HG03060 (cell line): ENCODE measurements around the gene GLIS2.
A peak's percentile ranks its signal among the peaks of the same experiment; 100 is the strongest.

Experiments
- ATAC-seq: cut with Tn5 transposase; IDR thresholded peaks from one replicate; pipeline ENCODE4 v1.9.1; 2021; ENCODE audit warnings: low read depth, moderate number of reproducible peaks; ENCODE audit not compliant: unreplicated experiment

GLIS2 gene

GRCh38 chr16:4295581-4295980 is 20.3 kb upstream of the GLIS2 start:
- no peak for ATAC-seq

DNA sequence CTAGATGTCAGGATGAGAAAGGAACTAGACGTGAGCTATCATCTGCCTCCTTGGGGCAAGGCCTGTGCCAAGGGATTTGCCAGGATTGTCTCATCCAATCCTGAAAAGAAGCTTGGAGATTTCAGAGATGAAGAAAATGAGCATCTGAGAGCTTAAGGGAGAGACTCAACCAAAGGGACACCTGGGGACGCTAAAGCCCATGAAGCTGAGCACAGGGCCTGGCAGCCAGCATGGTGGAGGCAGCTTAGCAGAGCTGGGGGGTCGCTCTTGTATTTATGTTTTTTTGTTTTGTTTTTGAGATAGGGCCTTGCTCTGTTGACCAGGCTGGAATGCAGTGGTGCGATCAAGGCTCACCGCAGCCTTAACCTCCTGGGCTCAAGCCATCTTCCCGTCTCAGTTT is 18.4 kb upstream of the GLIS2 start:
- no peak for ATAC-seq

DNA sequence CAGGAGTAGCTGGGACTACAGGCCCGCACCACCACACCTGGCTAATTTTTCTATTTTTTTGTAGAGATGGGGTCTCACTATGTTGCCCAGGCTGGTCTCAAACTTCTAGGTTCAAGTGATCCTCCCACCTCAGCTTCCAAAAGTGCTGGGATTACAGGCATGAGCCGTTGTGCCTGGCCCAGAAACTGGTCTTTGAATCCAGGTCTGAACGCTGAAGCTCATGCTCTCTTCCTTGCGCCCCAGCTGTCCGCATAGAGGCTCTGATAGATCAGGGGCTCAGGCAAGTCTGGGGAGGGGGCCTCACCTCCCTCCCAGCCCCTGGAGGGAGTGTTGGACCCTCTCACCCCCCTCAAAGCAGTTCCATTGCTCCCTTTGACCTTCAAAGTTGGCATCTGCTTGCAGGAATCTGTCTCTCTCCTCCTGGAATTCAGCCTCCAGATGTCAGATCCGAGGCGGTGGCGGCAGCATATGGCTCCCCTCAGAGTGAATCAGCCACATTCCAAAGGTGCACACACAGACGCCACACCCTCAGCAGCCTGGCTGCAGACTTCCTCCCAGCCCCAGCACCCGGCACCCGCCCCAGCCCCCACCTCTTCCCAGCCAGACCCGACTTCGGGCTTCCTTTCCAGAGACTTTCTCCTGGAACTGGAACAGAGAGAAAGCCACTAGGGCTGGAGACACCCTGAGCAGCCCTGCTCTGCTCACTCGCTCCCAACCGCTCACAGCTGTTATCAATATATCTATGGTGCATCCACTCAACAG is 16.9 kb upstream of the GLIS2 start:
- ATAC-seq, result no peak

- ATAC-seq, result no peak
Observed at GRCh38 chr16:4301177-4301576, 14.7 kb upstream of the GLIS2 start.

GRCh38 chr16:4301968-4302367 is 13.9 kb upstream of the GLIS2 start:
- no peak for ATAC-seq

- no peak for ATAC-seq
Observed at GRCh38 chr16:4303973-4304372, 11.9 kb upstream of the GLIS2 start.

DNA sequence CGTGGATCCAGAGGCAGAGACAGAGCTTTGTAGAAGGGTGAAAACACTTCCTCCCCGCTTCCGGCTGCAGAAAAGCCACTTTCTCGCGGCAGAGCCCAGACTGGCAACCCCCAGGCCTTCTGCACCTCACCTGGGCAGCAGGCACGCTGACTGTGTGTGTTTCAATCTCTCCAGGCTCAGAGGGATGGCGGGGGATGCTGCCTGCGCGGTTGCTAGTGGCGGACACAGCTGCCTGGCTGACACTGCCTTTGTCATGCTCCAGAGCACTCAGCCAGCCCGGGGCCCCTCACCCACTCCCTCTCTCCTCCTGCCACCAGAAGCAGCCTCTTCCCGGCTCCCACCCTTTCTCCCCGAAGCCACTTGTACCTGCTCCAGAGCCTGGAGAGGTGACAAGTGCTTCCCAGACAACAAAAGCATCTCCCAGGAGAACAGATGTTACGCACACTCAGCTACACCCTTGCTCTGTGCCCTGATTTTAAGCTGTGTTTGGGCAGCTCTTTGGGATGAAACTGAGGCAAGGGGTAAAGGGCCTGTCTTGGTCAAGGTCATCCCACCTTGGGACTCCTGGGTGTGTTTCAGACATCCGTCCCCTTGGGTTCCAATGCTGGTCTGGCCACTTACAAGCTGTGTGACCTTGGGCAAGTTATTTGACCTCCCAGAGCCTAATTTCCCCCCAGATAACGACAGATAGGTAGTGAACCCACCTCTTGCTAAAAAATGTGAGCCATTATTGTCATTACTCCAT is 9.2 kb upstream of the GLIS2 start:
- ATAC-seq, result no peak

DNA sequence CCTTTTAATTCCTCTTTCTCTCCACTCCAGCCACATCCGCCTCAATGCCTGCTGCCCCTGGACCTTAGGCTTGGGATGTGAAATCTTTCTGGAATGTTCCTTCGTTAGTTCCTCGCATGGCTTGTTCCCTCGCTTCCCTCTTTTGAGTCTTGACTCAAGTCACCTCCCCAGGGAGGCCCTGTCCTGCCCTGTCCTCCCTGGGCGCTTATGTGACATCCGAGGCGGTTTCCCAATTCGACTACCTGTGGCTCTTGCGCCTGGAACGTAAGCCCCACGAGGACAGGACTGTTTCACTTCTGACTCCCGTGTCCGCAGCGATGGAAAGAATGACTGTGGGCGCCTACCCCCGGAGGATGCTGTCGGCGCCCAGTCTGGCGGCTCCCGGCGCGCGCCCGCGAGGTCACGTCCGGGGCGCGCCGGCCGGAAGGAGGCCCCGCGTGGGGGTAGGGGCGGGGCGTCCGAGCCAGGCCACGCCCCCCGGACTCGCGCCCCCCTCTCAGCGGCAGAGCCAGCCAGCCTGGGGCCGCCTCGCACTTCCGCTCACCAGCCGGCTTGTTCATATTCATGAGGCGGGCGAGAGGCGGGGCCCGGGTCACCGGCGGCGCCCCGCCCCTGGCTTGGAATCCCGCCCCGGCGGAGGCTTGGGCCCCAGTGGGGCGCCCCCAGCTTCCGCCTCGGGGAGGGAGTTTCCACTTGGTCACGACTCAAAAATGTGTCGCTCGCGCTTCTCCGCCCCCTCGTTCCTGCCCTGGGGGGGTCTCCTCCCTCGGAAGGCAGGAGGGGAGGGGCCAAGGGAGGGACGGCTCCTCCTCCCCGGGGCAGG is 8.4 kb upstream of the GLIS2 start:
- peak; percentile 72 for ATAC-seq

- ATAC-seq, result no peak
Observed at GRCh38 chr16:4309102-4309832, 6.6 kb upstream of the GLIS2 start.

DNA sequence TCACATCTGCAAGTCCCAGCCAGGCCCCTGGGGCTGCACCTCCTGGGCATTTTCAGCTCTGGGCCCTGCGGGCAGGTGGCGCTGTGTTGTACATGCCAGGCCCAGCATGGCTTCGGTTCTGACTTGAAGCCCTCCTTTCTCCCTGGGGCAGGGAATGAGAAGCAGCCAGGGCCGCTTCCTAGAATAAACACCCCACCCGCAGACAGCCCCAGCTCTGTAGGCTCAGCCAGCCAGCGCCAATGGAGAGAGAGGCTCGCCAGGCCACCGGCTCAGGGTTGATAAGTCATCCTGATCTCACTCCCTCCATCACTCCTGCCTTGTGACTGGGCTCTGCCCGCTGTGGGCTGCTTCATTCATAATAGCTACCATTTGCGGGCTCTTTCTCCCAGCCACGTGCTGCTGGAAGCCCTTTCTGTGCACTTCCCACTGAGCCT is 6.0 kb upstream of the GLIS2 start:
- no peak for ATAC-seq

GRCh38 chr16:4313563-4314531 is 2.0 kb upstream of the GLIS2 start:
- ATAC-seq, result no peak

DNA sequence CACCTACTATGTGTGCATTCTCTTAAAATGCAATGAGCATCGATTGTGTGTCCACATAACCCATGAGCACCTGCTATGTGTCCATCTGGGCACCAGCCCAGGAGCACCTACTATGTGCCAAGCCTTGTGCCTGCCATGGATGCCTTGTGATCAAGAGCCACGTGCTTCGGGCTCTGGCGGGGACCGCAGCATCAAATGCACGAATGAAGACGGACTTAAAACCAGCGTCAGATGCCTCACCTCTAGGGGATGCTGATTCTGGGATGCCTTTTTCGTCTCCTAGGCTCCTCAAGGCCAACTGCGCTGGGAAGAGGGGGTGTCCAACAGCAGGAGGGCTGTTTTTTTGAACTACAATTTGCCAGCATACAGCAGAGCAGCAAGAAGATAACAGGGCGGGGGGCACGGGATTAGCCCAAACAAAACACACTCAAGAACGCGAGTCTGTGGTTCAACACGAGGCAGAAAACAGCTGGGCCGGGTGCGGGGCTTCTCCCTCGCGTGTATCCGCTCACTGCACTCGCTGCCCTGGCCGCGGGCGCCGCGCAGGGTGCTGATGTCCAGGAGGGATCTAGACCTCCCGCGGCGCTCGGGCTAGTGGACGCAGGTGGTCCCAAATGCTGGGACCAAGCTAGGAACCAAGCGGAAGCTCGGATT is 1.2 kb upstream of the GLIS2 start:
- no peak for ATAC-seq

DNA sequence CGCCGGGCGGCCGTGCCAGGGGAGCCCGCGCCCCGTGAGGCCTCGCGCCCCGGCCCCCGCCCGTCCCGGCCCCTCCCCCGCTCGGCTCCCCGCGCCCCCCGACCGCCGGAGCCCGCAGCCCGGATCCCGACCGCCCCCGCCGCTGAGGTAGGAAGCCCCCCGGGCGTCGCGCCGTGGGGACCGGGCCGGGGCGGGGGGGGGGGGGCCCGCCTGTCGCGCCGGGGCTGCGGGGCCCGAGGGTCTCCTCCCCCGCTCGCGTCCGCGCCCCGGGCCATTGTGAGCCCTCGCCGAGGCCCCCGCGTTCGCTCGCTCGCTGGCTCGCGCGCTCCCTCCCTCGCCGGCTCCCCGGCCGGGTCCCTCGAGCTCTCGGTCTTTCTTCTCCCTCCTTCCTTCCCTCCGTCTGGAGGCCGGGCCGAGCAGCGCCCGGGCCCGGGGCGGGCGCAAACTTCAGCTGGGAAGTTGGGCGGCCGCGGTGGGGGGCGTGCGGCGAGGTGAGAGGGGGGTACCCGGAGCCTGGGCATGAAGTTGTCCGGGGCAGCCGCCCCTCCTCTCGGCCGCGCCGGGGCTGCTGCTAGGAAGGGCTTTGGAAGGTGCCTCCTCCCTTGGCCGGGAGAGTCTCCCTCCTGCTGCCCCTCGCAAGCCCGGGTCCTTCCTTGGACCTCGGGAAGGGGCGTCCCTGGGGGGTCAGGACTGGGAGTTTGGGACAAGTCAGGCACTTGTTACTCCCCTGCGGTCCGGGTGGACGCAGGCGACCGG is 419 bp downstream of the GLIS2 start:
- ATAC-seq, result no peak

GRCh38 chr16:4316864-4317531 is 1.1 kb downstream of the GLIS2 start:
- ATAC-seq, result no peak

GRCh38 chr16:4317532-4318450 is 1.9 kb downstream of the GLIS2 start:
- ATAC-seq, result no peak

DNA sequence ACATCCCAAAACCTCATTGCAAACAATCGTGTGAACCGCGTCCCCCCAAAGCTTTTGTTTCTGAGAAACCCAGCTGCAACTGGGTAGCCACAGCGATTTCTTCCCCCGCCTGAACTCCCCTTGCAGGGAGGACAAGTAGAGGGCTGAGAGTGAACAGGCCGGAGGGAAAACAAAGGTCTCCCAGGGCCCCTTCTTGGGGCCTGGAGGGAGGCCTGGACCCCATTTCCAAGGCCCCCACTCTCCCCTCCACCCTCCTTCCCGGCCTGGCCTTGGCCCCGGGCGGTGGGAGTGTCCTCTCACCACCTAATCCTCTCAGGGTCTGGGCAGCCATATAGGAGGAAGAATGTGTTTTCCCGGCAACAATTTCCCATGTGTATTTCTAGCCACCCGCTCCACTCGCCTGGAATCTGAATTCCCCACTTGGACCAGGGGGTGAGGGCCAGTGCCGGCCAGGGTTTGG is 2.6 kb downstream of the GLIS2 start:
- no peak for ATAC-seq
